Fibroblast of skin of scalp (primary cell): ENCODE measurements around the gene SEL1L2.

ENCODE experiments used
- DNase-seq: peaks from one replicate; pipeline ENCODE4 v3.0.0-alpha.2; 2013

The SEL1L2 gene

DNA sequence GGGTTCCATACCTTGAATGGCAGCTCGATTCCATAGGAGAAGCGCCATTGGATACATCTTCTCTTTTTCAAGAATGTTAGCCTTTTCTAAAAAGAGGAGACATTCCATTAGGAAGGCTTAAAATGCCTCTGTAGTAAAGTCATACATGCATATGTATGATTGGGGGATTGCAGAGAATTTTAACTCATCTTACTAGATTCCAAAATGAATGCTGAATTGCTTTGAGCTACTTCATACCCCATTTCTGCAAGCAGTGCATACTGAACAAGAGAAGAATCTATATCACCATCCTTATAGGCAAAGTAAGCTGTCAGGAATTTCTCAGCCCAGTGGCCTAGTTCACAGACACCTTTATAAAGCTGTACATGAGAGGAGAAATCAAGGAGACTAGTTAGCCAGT lies 125.3 kb downstream of the SEL1L2 start:
- peak; percentile 78 for DNase-seq

DNA sequence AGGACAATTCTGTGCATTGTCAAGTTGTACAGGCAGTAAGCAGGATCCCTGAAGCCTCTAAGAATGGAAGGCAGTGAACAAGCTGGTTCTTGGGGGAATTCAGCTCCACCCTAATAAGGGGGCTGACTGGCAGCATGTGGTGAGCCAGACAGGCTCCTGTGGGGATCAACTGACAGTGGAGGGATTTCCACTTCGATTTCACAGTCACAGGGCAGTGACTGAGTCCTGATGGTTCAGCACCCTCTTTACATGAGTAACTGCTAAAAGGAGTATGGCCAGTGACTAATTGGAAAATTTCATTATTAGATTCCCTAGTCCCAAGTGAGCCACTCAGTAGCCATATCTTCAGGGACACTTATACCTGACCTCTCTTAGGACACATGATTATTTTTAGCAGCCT lies 127.2 kb downstream of the SEL1L2 start:
- no peak for DNase-seq

DNA sequence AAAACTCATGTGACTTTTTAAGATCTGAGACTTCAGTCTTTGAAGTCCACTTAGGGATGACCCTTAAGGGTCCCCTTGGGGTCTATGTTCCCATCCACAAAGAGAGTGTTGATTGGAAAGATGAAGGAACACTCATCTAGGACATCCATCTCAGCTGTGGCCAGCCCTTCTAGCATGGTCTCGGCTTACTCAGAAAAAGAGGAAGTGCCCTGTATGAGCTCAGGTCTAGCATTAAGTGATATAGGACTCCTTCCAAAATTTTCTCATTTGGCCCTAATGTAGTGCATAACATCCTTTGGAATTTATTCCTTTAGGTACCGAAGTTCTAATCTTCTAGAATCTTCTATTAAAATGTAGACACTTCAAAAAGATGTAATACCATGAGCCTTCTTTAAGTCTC lies 128.2 kb downstream of the SEL1L2 start:
- no peak for DNase-seq

DNA sequence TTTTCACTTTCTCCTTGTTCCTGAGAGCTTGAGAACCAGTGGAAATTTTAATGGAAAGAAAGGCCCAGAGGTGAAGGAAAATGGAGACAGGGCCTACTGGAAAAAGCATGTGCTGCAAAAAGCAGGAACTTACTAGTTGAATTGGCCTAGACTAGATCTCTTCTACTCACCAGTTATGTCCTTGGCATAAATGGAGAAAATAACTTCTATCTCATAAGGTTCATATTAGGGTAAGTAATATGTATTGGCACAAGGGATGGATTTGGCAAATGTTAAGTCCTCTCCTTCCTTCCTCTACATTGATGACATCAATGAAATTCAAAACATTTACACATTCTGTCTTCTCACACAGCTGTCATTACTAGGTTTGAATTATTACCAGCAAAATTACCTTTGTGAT lies 131.5 kb downstream of the SEL1L2 start:
- DNase-seq = no peak

DNA sequence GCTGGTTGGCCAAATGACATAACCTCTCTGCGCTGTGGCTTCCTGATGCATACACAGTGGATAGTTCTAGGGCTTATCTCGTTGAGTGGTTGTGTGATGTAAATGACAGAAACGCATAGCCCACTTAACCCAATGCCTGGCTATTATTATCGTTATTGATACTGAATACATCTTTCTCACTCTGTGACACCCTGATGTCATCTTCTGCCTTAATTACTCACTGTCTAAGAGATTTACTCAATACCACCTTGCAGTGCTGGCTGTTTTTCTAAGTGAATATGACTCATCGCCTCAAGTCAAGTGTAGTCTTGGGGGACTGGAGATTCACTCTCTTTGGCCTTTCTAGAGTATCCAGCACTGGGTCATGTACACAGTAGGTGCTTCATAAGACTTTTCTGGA lies 132.0 kb downstream of the SEL1L2 start:
- no peak for DNase-seq

DNA sequence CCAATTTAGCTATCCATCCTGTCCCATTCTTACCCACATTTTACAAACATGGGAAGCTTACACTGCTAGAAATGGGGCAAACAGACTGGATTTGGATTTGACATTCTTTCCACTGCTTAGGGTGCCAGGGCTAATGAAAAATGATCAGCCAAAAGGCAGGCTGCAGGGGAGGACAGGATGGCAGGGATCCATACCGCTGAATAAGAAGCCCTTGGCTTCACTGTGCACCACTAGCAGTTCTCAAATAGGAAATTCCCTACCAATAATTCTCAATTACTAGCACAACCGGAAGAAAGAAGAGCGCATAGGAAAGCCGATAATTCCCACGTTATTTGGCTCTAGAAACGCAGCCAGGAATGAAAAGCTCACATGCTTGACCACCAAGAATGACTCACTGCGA lies 132.5 kb downstream of the SEL1L2 start:
- no peak for DNase-seq

DNA sequence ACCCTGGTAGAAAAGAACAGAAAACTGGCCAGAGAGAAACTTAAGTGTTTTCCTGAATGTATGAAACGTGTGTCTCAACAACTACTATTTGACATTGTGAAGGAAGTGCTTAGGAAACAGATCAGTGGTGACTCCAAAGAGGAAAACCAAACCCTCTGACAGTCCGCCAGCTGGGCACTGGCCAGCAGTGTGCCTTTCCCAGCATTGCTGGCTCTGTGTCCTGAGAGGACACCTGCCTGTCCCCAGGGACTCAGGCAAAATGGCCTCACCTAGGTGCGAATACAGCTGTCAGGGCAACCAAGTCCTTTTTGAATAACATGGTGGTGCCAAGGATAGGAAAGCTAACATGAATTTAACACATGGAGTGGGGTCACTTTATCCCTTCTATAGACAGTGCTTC lies 133.1 kb downstream of the SEL1L2 start:
- no peak for DNase-seq

DNA sequence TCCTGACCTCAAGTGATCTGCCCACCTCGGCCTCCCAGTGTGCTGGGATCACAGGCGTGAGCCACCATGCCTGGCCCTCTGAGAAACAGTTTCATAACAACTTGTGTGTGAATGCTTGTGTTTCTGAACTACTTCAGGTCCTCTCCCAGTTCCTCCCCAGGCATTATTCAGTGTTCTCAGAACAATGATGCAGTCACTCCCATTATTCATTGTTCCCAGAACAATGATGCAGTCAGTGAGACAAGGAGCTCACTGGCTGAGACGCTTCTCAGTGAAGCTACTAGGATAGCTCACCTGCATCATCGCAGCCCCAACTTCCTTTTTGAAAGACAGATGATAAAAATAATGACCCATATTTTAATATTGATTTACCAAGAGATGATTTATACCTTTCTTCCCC lies 134.1 kb downstream of the SEL1L2 start:
- no peak for DNase-seq

DNA sequence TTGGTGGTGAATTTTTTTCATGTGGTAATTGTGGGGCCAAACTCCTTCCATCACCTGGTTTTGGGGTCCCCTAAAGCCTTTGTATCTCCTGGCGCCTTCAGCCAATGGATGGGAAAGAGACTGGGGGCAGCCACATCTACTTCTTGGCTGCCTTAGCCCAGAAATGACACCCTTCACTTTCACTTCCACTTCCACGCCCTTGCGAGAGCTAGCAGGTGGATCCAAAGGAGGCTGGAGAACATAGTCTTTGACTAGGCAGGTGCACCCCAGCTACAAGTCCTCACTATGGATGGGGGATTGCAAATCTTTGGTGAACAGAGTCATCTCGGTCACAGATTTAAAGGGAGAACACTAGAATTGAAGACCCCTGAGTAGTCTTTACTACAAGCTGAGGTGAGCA lies 134.8 kb downstream of the SEL1L2 start:
- DNase-seq = no peak

DNA sequence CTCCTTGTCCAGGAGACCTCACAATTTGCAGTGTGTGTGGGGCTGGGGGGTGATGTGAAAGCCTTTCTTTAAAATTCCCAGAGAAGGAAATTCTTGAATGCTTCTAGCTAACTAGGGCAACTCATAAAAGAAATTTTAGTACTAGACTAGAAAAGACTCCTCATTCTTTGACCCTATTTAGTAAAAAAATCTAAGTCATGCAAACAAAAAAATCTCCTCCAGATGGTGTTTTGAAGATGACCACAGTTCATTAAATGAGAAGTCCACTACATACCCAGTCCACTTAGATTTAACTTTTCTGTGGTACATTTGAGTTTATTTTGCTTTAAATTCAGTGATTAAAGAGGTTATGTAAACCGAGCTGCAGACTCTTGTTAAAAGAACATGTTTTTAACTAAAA lies 138.1 kb downstream of the SEL1L2 start:
- DNase-seq = peak; percentile 71

DNA sequence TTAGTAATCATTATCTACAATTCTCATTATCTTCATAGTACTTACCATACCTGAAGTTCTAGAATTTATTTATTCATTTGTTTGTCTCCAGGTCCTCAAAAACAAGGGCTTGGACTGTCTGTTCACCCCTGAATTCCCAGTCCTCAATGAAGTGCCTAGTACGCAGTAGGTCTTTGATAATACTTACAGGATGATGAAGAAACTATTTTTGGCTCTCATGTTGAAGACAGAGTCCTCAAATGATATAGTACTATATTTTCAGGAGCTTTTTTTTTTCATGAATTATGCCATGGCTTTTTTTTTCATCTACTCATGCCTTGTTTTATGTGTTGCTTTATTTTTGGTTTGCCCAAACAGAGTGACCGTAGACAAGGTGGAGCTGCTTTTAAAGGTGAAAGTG lies 139.1 kb downstream of the SEL1L2 start:
- no peak for DNase-seq

DNA sequence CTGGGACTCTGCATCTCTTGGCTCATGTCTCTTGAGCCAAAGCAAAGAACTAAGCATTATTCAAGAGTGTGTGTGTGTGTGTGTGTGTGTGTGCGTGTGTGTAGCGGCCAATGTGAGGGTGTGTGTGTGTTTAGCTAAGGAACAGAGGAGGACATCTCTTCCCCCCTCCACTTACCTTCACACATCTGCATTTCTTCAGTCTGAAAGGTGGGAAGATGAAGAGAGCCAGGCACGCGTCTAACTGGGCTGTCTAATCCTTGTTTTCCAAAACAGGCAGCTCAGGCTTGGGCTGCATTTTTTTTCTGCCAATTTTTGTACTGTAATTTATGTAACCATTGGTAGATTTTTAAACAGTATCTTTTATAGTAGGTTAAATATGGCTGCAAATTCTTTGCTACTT lies 146.1 kb downstream of the SEL1L2 start:
- no peak for DNase-seq

DNA sequence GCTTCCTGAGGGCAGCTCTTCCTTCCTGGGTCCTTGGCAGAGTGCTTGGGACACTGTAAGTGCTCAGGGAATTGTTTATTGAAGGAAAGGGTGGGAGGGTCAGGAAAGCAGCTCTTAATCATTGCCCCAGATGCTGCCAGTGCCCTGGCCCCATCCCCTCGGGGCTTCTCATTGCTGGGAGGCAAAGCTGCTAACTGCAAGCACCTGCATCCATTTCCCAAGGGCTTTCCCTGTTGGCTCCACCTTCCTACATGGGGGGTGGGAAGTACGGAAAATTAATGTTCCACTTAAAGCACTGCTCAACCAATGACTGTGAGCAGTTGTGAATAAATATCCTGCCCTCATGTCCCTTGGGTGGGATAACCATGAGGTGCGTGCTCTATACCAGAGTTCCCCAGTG lies 149.2 kb downstream of the SEL1L2 start:
- DNase-seq = no peak

DNA sequence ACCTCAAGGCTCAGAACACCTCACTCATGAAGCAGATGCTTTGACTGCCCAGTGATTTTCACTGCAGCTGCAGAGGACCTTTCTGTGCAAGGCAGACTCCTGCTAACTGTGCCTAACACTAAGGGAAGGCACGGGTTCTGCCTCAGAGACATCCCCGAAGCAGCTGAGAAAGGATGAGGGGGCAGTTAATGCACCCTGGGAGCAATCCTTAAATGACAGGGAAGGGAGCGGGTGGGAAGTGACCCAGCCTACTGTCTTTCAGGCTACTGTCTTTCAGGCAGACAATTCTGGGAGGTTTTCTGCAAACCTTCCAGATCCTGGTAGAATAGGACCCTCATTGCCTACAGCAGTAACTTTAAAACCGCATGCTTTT lies 150.3 kb downstream of the SEL1L2 start:
- no peak for DNase-seq

DNA sequence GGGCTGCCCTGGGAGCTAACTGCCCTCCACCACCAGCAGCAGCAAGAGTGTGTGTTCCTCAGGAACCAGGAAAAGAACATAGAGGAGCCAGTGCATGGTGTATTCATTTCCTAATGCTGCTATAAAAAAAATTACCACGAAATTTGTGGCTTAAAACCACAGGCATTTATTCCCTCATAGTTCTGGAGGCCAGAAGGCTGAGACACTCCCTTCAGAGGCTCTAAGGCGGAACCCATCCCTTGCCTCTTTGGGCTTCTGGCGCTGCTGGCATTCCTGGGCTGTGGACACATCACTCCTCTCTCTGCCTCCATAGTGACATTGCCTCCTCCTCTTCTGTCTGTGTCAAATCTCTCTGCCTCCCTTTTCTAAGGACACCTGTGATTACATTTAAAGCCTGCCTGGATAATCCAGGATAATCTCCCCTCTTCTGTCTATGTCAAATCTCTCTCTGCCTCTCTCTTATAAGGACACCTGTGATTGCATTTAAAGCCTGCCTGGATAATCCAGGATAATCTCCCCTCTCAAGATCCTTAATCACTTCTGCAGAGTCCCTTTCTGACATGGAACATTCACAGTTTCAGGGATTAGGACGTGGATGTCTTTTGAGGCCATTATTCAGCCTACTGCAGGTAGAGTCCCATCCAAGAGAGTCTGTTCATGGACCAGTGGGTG lies 150.9 kb downstream of the SEL1L2 start:
- peak; percentile 95 for DNase-seq

DNA sequence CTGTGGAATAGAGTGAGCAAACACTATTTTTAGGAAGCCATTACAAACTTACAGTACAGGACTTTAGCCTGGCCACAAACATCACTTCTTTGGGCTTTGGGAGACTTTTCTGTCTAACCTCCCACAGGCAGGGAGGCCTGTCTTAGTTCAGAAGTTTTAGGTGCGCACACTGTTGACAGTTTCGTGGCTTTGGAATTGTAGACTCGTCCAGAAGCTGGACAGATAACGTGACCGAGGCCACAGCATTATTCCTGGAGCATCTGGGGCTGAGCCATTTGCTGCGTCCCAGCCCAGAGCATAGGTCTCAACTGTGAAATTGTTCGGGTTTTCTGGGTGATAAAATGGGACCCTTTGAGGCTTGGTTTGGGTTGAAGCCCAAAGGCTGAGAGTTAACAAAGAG lies 151.8 kb downstream of the SEL1L2 start:
- no peak for DNase-seq

DNA sequence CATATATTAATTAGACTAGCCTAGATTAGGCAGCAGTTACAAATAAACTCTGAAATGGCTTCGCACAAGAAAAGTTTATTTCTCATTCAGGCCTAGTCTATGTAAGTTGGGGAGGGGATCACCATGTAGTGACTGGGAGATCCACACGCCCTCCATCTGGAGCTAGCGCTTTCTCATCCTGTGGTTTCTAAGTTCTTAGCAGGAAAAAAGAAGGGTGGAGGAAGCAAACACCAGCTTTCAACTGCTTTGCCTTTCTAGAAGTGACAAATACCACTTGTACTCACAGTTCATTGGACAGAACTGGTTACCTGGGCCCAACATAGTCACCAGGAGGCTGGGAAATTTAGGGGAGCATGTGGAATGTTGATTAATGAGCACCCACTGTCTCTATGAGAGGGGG lies 158.9 kb downstream of the SEL1L2 start:
- DNase-seq = no peak

DNA sequence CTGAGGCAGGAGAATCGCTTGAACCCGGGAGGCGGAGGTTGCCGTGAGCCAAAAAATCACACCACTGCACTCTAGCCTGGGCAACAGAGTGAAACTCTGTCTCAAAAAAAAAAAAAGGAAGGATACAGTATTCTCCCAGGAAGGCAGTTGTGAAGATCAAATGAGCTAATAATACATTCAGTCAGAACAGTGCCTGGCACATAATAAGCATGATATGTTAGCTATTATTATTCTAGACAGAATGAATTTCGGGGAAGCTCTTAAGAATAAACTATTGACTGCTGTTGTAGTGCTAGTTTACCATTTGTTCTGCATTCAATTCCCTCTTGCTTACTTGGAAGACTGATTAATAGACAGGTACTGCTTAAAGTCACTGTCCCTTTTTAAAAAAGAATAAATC lies 164.9 kb downstream of the SEL1L2 start:
- no peak for DNase-seq

DNA sequence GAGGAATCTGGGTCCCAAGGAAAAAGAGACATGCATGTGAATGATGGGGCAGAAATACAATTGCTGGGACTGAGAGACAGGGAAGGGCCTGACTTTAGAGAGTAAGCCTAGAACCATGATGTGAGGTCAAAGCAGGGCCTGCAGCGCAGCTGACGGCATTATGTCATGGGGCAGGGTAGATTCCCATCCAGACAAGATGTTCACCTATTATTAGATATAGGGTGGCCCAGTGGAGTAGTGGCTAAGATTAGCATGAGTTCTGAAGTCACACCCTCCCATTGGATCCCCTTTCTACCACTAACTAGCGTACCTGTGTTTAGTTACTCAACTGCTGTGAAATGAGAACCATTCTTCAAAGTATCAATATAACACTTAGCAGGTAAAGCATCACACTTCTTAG lies 166.0 kb downstream of the SEL1L2 start:
- DNase-seq = no peak

DNA sequence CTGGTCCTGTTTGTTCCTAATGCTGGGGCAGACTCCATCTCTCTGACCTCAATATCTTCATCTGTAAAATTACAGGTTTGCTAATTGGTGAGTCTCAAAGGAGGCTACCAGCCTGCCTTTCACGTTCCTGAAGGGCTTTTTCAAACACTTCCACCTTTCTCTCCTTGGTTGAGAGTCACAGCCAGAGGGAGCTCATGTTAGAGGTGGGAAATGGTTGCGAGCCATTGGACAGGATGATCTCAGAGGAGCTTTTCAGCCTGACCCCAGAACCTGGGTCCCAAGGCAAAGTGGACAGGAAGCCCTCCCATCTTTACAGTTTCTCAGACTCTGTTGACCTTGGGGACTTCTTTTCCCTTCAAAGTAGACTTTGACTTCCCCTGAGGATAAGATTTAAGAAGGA lies 168.0 kb downstream of the SEL1L2 start:
- DNase-seq = peak; percentile 13

DNA sequence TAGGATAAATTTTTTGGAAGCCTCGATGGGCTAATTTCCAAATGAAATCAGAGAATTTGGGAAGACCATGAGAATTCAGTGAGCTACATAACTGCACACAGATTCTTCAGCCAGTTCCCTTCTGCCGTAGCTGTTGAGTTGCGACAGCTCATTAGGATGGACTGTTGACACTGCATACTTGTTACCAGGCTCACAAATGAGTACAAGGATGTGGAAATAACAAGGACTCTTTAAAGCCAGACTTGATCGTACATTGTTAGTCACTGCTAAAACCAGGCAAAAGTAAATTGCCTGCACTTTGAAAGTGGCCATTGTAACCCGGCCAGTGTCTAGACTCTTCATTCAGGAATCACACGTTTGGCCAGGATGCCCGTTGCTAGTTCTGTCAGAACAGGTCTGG lies 168.5 kb downstream of the SEL1L2 start:
- DNase-seq = peak; percentile 37

DNA sequence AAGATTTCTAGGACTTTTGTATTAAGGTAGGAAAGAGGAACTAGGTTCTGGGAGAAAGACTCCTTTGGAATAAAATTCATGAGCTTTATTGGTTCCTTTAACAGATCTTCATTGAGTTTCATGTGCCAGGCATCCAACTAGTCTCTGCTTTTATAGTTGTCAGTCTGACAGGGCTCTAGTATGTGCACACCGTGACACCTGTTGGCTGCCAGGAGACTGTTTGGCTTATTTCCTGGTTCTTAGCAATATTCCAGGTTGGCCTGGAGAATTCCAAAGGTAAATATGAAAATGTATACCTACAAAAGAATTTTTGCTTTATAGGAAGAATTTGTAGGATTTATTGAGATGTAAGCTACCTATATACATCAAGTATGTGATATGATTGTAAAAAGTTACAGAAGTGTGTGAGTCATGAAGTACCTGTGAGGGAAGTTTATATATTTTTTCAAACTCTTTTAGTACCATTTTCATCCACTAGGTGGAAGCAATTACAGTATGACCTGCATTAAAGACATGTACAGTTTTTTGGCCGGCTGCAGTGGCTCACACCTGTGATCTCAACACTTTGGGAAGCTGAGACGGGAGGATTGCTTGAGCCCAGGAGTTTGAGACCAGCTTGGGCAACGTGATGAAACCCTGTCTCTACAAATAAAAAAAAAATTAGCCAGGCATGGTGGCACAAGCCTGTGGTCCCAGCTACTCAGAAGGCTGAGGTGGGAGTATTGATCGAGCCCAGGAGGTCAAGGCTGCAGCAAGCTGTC lies 170.3 kb downstream of the SEL1L2 start:
- peak; percentile 59 for DNase-seq

DNA sequence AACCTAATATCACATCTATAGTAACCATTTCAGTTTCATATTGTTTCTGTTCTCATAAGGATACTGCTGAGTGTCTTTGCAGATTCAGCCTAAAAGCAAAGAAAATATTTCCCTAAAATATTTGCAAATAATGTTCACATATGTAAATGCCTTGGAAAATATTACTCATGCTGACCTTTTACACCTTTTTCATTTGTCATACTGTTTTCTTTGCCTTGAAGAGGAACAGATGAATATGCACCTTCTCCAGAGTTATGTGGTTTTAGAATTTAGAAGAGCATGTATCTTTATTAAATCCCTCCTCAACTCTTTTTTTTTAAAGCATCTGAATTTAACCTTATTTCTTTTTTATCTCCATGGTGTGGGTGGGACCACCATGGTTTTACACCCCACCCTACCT lies 173.1 kb downstream of the SEL1L2 start:
- no peak for DNase-seq

DNA sequence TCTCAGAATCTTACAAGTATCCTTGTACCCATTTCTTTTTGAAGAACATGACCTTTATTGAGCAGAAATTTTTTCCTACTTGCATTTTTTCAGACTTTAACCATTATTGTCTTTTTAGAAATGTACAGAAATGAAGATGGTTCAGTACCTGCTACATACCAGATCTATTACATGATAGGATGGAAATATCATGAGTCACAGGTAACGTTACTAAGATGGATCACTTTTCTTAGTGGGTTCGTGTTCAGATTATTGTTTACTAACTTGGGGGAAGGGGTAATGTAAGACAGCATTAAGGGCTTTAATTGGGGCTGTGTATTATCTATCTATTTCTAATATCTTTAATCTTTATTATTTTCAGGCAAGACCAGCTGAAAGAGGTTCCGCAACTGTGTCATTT lies 173.7 kb downstream of the SEL1L2 start:
- DNase-seq = no peak

DNA sequence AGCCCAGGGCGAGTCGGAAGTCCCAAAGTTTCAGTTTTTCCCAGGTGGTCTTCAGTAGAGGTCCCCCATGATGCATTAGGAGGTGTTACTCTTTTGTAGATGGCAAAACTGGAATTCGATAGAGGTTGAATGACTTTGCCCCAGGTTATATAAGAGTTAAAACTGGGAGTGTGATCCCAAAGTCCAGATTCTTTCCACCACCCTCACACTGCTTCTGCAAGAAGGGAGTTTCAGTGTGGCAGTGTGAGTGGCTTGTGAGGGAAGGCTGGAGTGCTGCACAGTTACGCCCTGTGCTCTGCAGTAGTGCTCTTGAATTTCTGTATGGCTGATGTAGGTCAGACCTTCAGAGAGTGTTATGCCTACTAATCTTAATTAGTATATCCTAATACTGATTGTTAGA lies 175.7 kb downstream of the SEL1L2 start:
- DNase-seq = no peak
